WI38 (cell line): ENCODE results near the gene HOXD4.

Experiments used
- H3K4me3 ChIP-seq: 2 replicates; pipeline ENCODE4 v1.5.1; 2011; ENCODE audit warnings: low read depth, mild to moderate bottlenecking, control low read depth, low read length
- TF ChIP-seq, protein P1 (sequence below): IDR thresholded peaks from 2 replicates; pipeline ENCODE4 v1.5.1; 2012; ENCODE audit warnings: low read depth, mild to moderate bottlenecking, control low read depth, low read length

Gene HOXD4

DNA sequence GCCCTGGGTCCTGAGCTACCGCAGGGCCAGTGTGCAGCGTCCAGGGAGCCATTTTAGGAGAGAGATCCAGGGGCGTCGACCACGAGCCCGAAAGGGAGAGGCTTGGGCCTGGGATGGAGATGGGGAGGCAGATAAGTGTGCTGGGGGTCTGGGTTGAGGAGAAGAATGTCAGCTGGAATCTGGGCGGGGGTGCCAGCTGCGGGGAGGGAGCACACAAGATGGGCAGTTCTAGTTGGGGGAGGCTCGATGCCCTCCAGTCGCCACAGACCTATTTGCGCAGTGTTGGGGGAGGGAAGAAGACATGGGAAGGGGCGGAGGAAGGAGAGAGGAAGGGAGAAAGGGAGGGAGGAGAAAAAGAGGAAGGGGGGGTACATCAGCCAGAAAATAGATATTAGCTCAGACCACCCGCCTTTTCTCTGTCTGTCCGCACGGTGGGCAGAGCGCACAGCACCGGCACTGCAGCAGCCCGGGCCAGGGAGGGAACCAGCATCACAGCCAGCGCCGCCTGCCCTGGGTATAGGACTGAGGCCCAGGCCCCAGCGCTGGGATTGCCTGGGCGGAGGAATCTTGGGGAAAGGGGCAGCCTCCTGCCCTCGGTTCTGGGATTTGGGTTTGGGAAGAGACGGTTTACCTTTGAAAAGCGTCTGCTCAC is 46.1 kb upstream of the HOXD4 start:
- TF ChIP-seq, protein P1, sequence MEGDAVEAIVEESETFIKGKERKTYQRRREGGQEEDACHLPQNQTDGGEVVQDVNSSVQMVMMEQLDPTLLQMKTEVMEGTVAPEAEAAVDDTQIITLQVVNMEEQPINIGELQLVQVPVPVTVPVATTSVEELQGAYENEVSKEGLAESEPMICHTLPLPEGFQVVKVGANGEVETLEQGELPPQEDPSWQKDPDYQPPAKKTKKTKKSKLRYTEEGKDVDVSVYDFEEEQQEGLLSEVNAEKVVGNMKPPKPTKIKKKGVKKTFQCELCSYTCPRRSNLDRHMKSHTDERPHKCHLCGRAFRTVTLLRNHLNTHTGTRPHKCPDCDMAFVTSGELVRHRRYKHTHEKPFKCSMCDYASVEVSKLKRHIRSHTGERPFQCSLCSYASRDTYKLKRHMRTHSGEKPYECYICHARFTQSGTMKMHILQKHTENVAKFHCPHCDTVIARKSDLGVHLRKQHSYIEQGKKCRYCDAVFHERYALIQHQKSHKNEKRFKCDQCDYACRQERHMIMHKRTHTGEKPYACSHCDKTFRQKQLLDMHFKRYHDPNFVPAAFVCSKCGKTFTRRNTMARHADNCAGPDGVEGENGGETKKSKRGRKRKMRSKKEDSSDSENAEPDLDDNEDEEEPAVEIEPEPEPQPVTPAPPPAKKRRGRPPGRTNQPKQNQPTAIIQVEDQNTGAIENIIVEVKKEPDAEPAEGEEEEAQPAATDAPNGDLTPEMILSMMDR = no peak
- no peak overlapping the region for H3K4me3 ChIP-seq

DNA sequence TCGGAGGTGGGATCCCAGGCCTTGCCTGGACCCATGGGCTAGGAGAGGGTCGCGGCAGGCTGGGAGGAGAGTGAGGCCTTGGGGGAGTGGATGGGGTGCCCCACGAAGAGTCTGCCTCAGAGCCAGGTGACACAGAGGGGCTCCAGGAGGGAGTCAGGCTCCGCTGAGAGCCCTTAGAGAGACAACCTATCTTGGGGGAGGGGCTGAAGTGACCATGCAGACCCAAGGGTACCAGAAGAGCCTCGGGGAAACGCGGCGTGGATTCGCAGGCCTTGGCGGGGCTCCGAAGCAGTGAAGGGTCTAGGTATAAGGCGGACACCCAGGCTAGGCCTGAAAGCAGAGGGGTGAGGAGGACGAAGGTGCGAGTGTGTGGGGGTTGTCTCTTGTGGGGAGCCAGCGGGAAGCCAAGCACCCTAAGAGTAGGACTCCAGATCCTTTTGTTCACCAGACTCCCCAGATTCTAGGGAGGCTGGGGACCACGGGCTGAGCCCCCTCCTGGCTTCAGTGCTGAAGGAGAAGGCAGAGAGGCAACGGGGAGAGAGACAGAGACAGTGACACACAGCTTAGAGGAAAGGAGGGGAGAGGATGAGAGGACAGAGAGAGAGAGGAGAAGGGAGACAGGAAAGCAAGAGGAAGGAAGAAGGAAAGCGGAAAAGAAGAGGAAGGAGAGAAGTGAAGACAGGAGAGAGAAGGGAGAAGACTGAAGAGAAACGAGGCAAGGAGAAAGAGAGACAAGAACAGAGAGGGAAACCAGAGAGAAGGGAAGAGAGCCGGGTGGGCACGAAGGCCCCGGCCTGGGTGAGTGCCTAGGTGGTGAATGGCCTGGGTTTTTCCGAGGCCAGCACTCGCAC is 45.4 kb upstream of the HOXD4 start:
- H3K4me3 ChIP-seq = no peak overlapping the region
- TF ChIP-seq, protein P1 = no peak

DNA sequence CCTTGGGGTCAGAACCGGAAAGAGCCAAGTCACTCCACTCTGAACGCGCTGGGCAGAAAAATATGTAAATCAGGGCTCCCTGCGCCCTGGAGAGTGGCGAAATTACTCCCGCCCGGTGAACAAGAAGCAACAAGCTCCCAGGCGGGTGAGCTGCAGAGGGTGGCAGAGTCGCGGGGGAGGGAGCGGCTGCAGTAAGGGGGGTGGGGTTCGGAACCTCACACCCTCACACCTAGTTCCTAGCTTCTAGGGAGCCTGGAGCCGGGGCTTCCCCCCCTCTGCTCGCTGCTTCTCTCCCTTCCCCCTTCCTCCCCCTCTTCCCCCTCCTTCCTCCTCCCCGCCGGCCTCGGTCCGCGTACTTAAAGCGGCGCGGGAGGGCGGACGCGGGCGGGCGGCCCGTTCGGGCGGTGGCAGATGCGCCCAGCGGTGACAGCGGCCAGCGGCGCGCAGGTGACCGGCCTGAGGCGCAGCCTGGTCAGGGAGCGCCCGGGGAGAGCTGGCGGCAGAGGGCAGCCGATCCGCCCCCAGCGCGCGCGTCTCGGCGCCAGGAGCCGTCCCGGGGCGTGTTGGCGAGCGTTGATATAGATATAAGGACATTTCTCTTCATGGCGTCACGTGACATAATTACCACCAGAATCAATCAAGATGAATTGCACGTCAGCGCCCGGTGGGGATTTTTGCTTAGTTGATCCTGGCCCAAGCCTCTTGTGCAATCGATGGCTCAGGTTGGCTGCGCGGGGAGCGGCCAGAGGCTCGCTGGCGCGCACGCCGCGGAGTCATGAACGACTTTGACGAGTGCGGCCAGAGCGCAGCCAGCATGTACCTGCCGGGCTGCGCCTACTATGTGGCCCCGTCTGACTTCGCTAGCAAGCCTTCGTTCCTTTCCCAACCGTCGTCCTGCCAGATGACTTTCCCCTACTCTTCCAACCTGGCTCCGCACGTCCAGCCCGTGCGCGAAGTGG is 44.5 kb upstream of the HOXD4 start, which contains the start of gene HOXD11:
Gene HOXD11 (plus strand): TSS at position 700 of the 959 bp plus-strand sequence. CDS start 76 bp downstream, at position 776.
- TF ChIP-seq, protein P1 = no peak
- H3K4me3 ChIP-seq = no peak within 1 kb of the TSS

DNA sequence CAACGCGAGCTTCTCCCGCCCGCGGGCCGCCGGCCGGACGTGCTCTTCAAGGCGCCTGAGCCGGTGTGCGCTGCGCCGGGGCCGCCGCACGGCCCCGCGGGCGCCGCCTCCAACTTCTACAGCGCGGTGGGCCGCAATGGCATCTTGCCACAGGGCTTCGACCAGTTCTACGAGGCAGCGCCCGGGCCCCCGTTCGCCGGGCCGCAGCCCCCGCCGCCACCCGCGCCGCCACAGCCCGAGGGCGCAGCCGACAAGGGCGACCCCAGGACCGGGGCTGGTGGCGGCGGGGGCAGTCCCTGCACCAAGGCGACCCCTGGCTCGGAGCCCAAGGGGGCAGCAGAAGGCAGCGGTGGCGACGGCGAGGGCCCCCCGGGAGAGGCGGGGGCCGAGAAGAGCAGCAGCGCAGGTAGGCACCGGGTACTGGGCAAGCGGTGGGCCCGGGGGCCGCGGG is 43.6 kb upstream of the HOXD4 start:
- no peak overlapping the region for H3K4me3 ChIP-seq
- TF ChIP-seq, protein P1 = no peak

DNA sequence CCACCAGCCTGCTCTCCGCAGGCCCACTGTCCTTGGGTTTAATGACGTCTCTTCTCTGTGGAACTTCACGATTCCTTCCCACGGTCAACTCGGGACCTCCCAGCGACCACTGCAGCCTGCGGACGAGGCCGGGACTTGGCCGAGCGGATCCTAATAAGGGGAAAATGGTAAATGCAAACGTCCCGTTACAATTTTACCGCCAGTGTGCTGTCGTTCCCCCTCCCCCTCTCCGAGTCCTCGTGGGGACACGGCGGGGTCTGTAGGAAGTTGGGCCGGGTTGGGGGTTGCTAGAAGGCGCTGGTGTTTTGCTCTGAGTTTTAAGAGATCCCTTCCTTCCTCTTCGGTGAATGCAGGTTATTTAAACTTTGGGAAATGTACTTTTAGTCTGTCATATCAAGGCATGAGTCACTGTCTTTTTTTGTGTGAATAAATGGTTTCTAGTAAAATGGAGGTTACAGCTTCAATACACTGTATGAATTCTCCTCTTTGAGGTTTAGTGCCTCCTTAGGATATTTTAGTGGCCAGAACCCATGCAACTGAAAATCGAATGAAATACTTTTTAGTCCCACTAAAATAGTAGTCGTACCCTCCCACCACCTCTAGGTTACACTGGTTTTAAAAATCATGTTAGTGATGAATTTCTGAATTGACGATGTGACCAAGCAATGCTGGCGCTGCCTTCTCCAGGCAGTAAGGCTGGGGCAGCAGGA is 42.0 kb upstream of the HOXD4 start:
- TF ChIP-seq, protein P1 = no peak
- no peak overlapping the region for H3K4me3 ChIP-seq

DNA sequence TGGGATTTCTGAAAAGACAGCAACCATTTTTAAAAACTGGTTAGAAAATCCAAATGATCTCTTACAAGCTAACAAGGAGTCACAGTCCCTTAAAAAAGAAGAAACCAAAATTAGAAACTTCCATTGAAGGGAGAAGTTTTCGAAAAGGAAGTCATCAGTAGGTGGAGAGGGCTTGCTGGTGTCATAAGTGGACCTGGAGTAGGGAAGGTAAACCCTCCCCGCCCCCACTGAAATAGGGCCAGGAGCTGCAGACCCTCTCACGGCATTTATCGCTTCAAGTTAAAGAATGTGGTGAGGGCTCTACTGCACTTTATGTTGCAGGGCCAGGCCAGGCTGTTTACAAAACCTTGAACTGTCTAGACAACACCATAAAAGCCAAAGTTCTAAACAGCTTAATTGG is 41.4 kb upstream of the HOXD4 start:
- H3K4me3 ChIP-seq = no peak overlapping the region
- TF ChIP-seq, protein P1 = no peak
